ENCODE data around the gene ZNF581. TPM values are rescaled to one million over a fixed set of nuclear protein-coding genes. Genes with fewer than 3 reads are reported as not detected.

Gene ZNF581
- polyA plus RNA-seq, 1 donor from 2014 or later, result 15.3 TPM

GRCh38 chr19:55673889-55674288 lies 30.4 kb downstream of the ZNF581 start:
- no peaks in the 10 kb centered on the region for H3K36me3 ChIP-seq (ENCODE audit: insufficient read depth, low read length)
- H3K9ac ChIP-seq (ENCODE audit: low read length), result no peak overlapping the region

GRCh38 chr19:55674459-55674840 lies 31.0 kb downstream of the ZNF581 start:
- H3K27me3 ChIP-seq (ENCODE audit: insufficient read depth, low read depth, low read length), result no peaks in the 10 kb centered on the region
- H3K79me2 ChIP-seq (replicated peaks; ENCODE audit: insufficient read depth, low read length), result peaks cover 55% of the 10 kb centered on the region
- H3K9me2 ChIP-seq (ENCODE audit: insufficient read depth, low read length), result no peaks in the 10 kb centered on the region
- peak overlapping the region; percentile 71 for H3K27ac ChIP-seq (ENCODE audit: low read length)
- peak overlapping the region; percentile 84 for H3K9ac ChIP-seq (ENCODE audit: low read length)
- H3K36me3 ChIP-seq (ENCODE audit: insufficient read depth, low read length), result no peaks in the 10 kb centered on the region
- no peaks in the 10 kb centered on the region for H3F3A ChIP-seq (ENCODE audit: insufficient read depth, low read length, poor library complexity, severe bottlenecking)
- H2AFZ ChIP-seq (ENCODE audit: low read depth, low read length), result no peak overlapping the region
- no peaks in the 10 kb centered on the region for H3K9me3 ChIP-seq (ENCODE audit: low read length)
- peaks cover 4% of the 10 kb centered on the region for H4K20me1 ChIP-seq (ENCODE audit: insufficient read depth)
- peak overlapping the region; percentile 92 for H3K4me3 ChIP-seq (ENCODE audit: low read length)
- H3K4me2 ChIP-seq (ENCODE audit: low read length), result peak overlapping the region; percentile 84
- TF ChIP-seq SMC3 (conservative IDR thresholded peaks at IDR 0.05; ENCODE audit: poor library complexity), result no peak
- TF ChIP-seq EZH2 (IDR thresholded peaks at IDR 0.05; ENCODE audit: borderline replicate concordance, insufficient read depth, low read length, poor library complexity, severe bottlenecking), result no peak
- no peak for TF ChIP-seq REST (IDR thresholded peaks at IDR 0.05; ENCODE audit: borderline replicate concordance)
- TF ChIP-seq RAD21 (conservative IDR thresholded peaks at IDR 0.05), result no peak
- TF ChIP-seq CTCF (IDR thresholded peaks at IDR 0.05; ENCODE audit: poor library complexity, severe bottlenecking), result no peak
- TF ChIP-seq TAF1 (IDR thresholded peaks at IDR 0.05; ENCODE audit: low read depth), result no peak

More at GRCh38 chr19:55673889-55674288, 30.4 kb downstream of the ZNF581 start:
- no peaks in the 10 kb centered on the region for H3F3A ChIP-seq (ENCODE audit: insufficient read depth, low read length, poor library complexity, severe bottlenecking)
- H3K27me3 ChIP-seq (ENCODE audit: insufficient read depth, low read depth, low read length), result no peaks in the 10 kb centered on the region
- no peak overlapping the region for H3K4me2 ChIP-seq (ENCODE audit: low read length)
- no peak overlapping the region for H3K4me3 ChIP-seq (ENCODE audit: low read length)
- H4K20me1 ChIP-seq (ENCODE audit: insufficient read depth), result peaks cover 4% of the 10 kb centered on the region
- H3K9me2 ChIP-seq (ENCODE audit: insufficient read depth, low read length), result no peaks in the 10 kb centered on the region
- no peak overlapping the region for H3K27ac ChIP-seq (ENCODE audit: low read length)
- TF ChIP-seq SMC3 (conservative IDR thresholded peaks at IDR 0.05; ENCODE audit: poor library complexity) (no peak), EP300 (conservative IDR thresholded peaks at IDR 0.05; ENCODE audit: poor library complexity, severe bottlenecking) (no peak), CTCF (IDR thresholded peaks at IDR 0.05; ENCODE audit: poor library complexity, severe bottlenecking) (no peak), RAD21 (conservative IDR thresholded peaks at IDR 0.05) (no peak), REST (IDR thresholded peaks at IDR 0.05; ENCODE audit: borderline replicate concordance) (no peak), MXI1 (conservative IDR thresholded peaks at IDR 0.05; ENCODE audit: poor library complexity, severe bottlenecking) (no peak), TAF1 (IDR thresholded peaks at IDR 0.05; ENCODE audit: low read depth) (no peak), POLR2AphosphoS5 (IDR thresholded peaks at IDR 0.05) (no peak), EZH2 (IDR thresholded peaks at IDR 0.05; ENCODE audit: borderline replicate concordance, insufficient read depth, low read length, poor library complexity, severe bottlenecking) (no peak)
- peaks cover 51% of the 10 kb centered on the region for H3K79me2 ChIP-seq (replicated peaks; ENCODE audit: insufficient read depth, low read length)
- no peak overlapping the region for H2AFZ ChIP-seq (ENCODE audit: low read depth, low read length)
- H3K9me3 ChIP-seq (ENCODE audit: low read length), result no peaks in the 10 kb centered on the region
